SJCRH30 (cell line): ENCODE results near the gene MOB4. TPM values are rescaled to one million over a fixed set of nuclear protein-coding genes. Genes with fewer than 3 reads are reported as not detected.

Experiments
- DNase-seq, 2 experiments: peaks; one replicate each; pipeline ENCODE4 v3.0.0-alpha.2; 2015 to 2020
- H3K27ac ChIP-seq: fragments of 250-450 bp; sonication (Bioruptor Pico); 2 replicates; pipeline ENCODE4 v1.5.1; 2020; ENCODE audit warnings: mild to moderate bottlenecking, moderate library complexity
- H3K27me3 ChIP-seq: fragments of 250-450 bp; sonication (Bioruptor Pico); 2 replicates; pipeline ENCODE4 v1.5.1; 2020; ENCODE audit warnings: mild to moderate bottlenecking, moderate library complexity
- H3K36me3 ChIP-seq: fragments of 250-450 bp; sonication (Bioruptor Pico); 2 replicates; pipeline ENCODE4 v1.5.1; 2020; ENCODE audit warnings: mild to moderate bottlenecking, moderate library complexity
- H3K4me1 ChIP-seq: fragments of 250-450 bp; sonication (Bioruptor Pico); 2 replicates; pipeline ENCODE4 v1.5.1; 2020; ENCODE audit warnings: mild to moderate bottlenecking, moderate library complexity
- H3K4me3 ChIP-seq: fragments of 250-450 bp; sonication (Bioruptor Pico); 2 replicates; pipeline ENCODE4 v1.5.1; 2020; ENCODE audit warnings: mild to moderate bottlenecking, moderate library complexity
- H3K9me3 ChIP-seq: fragments of 250-450 bp; sonication (Bioruptor Pico); replicated peaks from 2 replicates; pipeline ENCODE4 v1.5.1; 2020; ENCODE audit warnings: mild to moderate bottlenecking, moderate library complexity
- total RNA-seq: library from RNA; depleted of rRNA; stranded (reverse); fragments of >200 nt; shearing (Covaris generic); gene quantifications from 2 replicates; pipeline ENCODE4 v1.2.3, GENCODE V29; 2014; rRNA removed

MOB4 gene
- total RNA-seq, 1 experiment from 2014 or later = 71.1 TPM

GRCh38 chr2:197591339-197592072, 75.6 kb downstream of the MOB4 start:
- H3K4me1 ChIP-seq = no peaks in the 10 kb centered on the region
- no peaks in the 10 kb centered on the region for H3K27me3 ChIP-seq
- no peak for DNase-seq
- H3K4me3 ChIP-seq = no peak overlapping the region
- no peaks in the 10 kb centered on the region for H3K9me3 ChIP-seq
- no peak overlapping the region for H3K27ac ChIP-seq
- no peaks in the 10 kb centered on the region for H3K36me3 ChIP-seq

GRCh38 chr2:197596766-197597165, 80.9 kb downstream of the MOB4 start:
- Histone ChIP-seq H3K27ac (no peak overlapping the region), H3K9me3 (no peaks in the 10 kb centered on the region), H3K27me3 (no peaks in the 10 kb centered on the region), H3K36me3 (no peaks in the 10 kb centered on the region), H3K4me3 (no peak overlapping the region), H3K4me1 (no peaks in the 10 kb centered on the region)
- DNase-seq = no peak

GRCh38 chr2:197597166-197597565, 81.3 kb downstream of the MOB4 start:
- Histone ChIP-seq H3K27me3 (no peaks in the 10 kb centered on the region), H3K27ac (no peak overlapping the region), H3K4me1 (no peaks in the 10 kb centered on the region), H3K36me3 (no peaks in the 10 kb centered on the region), H3K4me3 (no peak overlapping the region), H3K9me3 (no peaks in the 10 kb centered on the region)
- DNase-seq = no peak

GRCh38 chr2:197598450-197598849, 82.6 kb downstream of the MOB4 start:
- Histone ChIP-seq H3K27ac (no peak overlapping the region), H3K4me1 (no peaks in the 10 kb centered on the region), H3K36me3 (no peaks in the 10 kb centered on the region), H3K27me3 (no peaks in the 10 kb centered on the region), H3K9me3 (no peaks in the 10 kb centered on the region), H3K4me3 (no peak overlapping the region)
- no peak for DNase-seq

- H3K4me3 ChIP-seq = no peak overlapping the region
- no peaks in the 10 kb centered on the region for H3K27me3 ChIP-seq
- no peaks in the 10 kb centered on the region for H3K9me3 ChIP-seq
- peak; percentile 18 to 39 for DNase-seq
- no peaks in the 10 kb centered on the region for H3K36me3 ChIP-seq
- no peaks in the 10 kb centered on the region for H3K4me1 ChIP-seq
- no peak overlapping the region for H3K27ac ChIP-seq
These were observed 83.6 kb downstream of the MOB4 start for GRCh38 chr2:197599285-197599965.

GRCh38 chr2:197600306-197600705, 84.4 kb downstream of the MOB4 start:
- Histone ChIP-seq H3K9me3 (no peaks in the 10 kb centered on the region), H3K27ac (no peak overlapping the region), H3K4me3 (no peak overlapping the region), H3K4me1 (no peaks in the 10 kb centered on the region), H3K36me3 (no peaks in the 10 kb centered on the region), H3K27me3 (no peaks in the 10 kb centered on the region)
- no peak for DNase-seq

GRCh38 chr2:197601726-197602125, 85.9 kb downstream of the MOB4 start:
- no peaks in the 10 kb centered on the region for H3K9me3 ChIP-seq
- H3K27me3 ChIP-seq = no peaks in the 10 kb centered on the region
- DNase-seq = no peak

More at GRCh38 chr2:197601726-197602125, 85.9 kb downstream of the MOB4 start:
- no peak overlapping the region for H3K27ac ChIP-seq
- H3K4me3 ChIP-seq = no peak overlapping the region
- no peaks in the 10 kb centered on the region for H3K4me1 ChIP-seq
- no peaks in the 10 kb centered on the region for H3K36me3 ChIP-seq

Other genes starting within 250 kb of the MOB4 start
- gene ANKRD44, start 205.3 kb upstream of the MOB4 start, total RNA-seq = 0.48 and 0.85 TPM in 2 replicates
- 276 and 292 TPM in 2 replicates for gene SF3B1, start 81.0 kb upstream of the MOB4 start, total RNA-seq
- gene COQ10B, start 62.5 kb upstream of the MOB4 start, total RNA-seq = 18.1 TPM in 2 replicates
- gene HSPD1, start 16.2 kb upstream of the MOB4 start, total RNA-seq = 749 and 770 TPM in 2 replicates
- gene HSPE1, start 15.7 kb upstream of the MOB4 start, total RNA-seq = 395 and 401 TPM in 2 replicates
- gene RFTN2, start 159.5 kb downstream of the MOB4 start, total RNA-seq = 0.02 TPM in 1 of 2 replicates, not detected in the other
- 13.6 TPM in 2 replicates for gene MARS2, start 189.3 kb downstream of the MOB4 start, total RNA-seq